GM12872 (cell line): ENCODE measurements around the gene NOCT.

Experiments used
- TF ChIP-seq, protein P1 (sequence below): IDR thresholded peaks from 3 replicates; pipeline ENCODE4 v1.5.1; 2011; ENCODE audit warnings: low read depth, mild to moderate bottlenecking, low read length, moderate library complexity; ENCODE audit not compliant: insufficient read depth

The NOCT gene

DNA sequence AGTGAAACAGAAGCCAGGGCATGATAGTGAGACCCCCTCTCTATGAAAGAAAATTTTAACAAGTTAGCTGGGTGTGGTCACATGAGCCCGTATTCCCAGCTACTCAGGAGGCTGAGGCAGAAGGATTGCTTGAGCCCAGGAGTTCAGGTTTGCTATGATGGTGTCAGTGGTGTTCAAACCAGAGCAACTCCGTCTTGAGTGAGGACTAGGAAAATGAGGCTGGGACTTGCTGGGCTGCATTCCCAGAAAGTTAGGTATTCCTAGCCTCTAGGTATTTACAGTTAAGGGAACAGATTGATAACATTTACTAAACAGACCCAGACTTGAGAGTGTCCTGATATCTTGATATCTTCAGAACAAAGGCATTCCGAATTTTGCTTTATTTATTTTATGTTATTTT, 37.0 kb upstream of the NOCT start:
- TF ChIP-seq, protein P1, sequence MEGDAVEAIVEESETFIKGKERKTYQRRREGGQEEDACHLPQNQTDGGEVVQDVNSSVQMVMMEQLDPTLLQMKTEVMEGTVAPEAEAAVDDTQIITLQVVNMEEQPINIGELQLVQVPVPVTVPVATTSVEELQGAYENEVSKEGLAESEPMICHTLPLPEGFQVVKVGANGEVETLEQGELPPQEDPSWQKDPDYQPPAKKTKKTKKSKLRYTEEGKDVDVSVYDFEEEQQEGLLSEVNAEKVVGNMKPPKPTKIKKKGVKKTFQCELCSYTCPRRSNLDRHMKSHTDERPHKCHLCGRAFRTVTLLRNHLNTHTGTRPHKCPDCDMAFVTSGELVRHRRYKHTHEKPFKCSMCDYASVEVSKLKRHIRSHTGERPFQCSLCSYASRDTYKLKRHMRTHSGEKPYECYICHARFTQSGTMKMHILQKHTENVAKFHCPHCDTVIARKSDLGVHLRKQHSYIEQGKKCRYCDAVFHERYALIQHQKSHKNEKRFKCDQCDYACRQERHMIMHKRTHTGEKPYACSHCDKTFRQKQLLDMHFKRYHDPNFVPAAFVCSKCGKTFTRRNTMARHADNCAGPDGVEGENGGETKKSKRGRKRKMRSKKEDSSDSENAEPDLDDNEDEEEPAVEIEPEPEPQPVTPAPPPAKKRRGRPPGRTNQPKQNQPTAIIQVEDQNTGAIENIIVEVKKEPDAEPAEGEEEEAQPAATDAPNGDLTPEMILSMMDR: no peak

DNA sequence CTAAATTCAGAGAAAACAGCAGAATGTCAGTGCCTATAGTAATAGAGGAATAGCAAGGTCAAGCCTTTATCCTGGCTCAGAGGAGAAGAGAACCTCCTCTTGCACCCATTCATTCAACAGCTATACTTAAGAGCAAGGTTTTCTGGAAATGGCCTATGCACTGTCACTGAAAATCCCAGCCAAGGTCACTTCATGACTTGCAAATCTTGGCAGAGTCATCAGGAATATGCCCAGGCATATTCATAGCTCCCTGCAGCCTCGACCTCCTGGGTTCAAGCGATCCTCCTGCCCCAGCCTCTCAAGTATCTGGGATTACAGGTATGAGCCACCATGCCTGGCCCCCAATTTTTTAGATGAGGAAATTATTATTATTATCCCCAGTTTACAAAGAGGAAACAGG, 35.8 kb upstream of the NOCT start:
- TF ChIP-seq, protein P1: no peak

DNA sequence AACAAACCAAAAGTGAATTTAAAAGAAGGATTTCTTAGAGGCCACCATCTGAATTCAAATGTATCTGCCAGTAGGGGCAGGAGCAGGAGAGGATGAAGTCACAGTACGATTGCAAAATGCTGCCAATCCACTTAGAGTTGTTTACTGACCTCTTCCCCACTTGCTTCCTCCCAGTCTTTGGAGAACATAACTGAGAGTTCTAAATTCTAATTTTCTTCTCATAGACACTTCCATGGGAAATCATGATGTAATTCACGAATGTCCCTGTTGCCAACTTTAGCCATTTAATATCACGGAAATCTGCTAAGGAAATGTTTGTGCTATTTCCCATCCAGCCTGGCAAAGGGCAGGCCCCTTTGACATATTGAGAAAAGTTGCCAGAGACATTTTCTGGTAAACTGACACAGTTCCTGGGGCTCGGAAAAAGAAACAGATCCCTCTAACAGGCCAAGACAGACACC, 33.6 kb upstream of the NOCT start:
- TF ChIP-seq, protein P1: no peak

DNA sequence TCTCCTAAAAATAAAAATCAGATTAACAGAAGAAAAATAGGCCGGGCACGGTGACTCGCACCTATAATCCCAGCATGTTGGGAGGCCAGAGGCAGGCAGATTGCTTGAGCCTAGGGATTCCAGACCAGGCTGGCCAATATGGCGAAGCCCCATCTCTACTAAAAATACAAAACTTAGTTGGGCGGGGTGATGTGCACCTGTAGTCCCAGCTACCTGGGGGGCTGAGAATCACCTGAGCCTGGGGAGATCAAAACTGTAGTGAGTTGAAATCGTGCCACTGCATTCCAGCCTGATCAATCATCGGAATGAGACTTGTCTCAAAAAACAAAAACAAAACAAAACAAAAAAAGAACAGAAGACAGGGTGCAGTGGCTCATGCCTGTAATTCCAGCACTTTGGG, 32.8 kb upstream of the NOCT start:
- TF ChIP-seq, protein P1: no peak

DNA sequence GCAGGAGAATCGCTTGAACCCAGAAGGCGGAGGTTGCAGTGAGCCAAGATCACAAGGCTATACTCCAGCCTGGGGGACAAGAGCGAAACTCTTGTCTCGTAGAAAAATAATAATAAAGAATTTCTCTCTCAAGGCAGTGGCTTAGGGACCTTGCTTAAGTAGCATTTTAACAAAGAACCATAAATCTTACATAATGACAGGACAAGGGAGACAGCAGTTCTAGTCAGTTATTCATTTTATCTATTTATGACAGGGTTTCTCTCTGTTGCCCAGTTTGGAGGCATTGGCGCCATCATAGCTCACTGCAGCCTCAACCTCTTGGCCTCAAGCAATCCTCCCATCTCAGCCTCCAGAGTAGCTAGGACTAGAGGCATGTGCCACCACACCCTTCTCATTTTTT, 31.9 kb upstream of the NOCT start:
- TF ChIP-seq, protein P1: no peak

DNA sequence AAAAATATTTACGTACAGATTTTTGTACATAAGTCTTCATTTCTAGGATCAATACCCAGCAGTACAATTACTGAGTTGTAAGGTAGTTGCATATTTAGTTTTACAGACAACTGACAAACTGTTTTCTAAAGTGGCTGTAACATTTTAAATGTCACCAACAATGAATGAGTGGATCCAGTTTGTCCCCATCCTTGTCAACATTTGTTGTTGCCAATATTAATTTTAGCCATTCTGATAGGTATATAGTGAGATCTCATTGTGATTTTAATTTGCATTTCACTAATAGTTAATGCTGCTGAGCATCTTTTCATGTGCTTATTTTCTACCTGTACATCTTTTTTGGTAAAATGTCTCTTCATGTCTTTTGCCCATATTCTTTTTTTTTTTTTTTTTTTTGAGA, 30.9 kb upstream of the NOCT start:
- TF ChIP-seq, protein P1: no peak

GRCh38 chr4:138992676-138993075, 22.9 kb upstream of the NOCT start:
- TF ChIP-seq, protein P1: no peak

DNA sequence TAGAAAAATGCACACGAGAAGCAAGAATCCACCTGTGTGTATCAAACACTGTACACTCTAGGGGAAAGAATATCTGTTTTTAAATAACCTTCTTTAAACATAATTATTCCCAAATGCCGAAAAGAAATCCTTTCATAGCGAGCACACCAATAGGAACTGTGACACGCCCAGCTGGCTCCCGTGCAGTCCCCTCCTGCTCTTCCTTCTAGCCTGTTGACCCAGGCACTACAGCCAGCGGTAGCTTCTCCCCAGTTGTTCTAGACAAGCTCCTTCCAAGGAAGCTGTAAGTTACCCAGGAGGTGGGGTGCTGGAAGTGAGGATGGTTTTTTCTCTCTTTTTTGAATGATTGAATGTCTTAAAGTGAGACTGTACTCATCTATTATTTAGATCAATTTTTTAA, 19.5 kb upstream of the NOCT start:
- TF ChIP-seq, protein P1: no peak
